ENCODE measurements around the gene PDZD2.

DNA sequence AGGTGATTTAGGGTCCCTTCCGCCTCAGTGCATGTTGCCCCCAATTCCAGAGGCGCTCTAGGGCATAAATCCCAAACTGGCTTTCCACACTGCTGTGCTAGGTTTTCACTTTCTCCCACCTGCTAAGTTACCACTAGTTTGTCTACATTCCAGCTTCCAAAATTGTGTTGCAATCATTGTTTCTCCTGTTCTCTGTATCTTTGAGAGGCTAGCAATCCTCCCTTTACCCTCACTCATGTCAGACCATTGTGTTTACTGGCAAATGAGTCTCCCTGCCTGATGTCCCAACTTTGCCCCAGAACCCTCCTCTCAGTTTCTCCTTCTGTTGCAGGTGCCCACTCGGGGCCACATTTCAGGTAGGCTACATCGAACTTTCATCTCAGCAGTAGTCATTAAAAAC is 221.3 kb downstream of the PDZD2 start:
- TF ChIP-seq, protein P1, sequence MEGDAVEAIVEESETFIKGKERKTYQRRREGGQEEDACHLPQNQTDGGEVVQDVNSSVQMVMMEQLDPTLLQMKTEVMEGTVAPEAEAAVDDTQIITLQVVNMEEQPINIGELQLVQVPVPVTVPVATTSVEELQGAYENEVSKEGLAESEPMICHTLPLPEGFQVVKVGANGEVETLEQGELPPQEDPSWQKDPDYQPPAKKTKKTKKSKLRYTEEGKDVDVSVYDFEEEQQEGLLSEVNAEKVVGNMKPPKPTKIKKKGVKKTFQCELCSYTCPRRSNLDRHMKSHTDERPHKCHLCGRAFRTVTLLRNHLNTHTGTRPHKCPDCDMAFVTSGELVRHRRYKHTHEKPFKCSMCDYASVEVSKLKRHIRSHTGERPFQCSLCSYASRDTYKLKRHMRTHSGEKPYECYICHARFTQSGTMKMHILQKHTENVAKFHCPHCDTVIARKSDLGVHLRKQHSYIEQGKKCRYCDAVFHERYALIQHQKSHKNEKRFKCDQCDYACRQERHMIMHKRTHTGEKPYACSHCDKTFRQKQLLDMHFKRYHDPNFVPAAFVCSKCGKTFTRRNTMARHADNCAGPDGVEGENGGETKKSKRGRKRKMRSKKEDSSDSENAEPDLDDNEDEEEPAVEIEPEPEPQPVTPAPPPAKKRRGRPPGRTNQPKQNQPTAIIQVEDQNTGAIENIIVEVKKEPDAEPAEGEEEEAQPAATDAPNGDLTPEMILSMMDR (IDR thresholded peaks at IDR 0.05): no peak
- TF ChIP-seq POLR2A (IDR thresholded peaks at IDR 0.05) (no peak), EP300 (IDR thresholded peaks at IDR 0.05) (no peak), POLR2AphosphoS5 (IDR thresholded peaks at IDR 0.05) (no peak)

Data from suprapubic skin (tissue), 4 donors.